Measurements from ENCODE around the gene AK8.

DNA sequence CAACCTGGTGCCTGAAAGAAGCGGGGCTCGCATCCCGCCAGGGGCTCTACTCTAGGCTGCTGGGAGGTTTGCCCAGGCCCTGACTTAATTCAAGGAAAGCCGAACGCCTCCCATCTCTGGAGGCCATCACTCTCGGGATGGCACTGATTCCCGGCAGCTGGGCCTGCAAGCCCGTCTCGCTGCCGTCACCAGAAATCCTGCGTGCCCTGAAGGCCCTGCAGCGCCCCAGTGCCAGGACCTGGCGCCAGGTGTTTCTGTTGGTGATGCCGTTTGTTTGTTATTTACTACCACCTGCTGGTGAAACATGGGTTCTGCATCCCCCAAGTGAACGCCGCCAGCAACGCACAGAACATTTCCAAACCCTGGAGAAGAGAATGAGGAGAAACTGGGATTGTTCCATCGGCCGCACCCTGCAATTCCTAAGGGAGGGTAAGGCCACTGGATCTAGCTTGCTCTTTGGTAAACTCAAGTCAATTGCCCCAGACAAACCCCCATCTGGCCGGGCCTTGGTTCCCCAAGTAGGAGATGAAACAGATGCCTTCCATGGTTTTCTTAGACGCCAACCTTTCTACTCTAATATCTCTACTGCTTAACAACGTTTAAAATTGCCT, 77.9 kb downstream of the AK8 start:
- TF ChIP-seq, protein P1, sequence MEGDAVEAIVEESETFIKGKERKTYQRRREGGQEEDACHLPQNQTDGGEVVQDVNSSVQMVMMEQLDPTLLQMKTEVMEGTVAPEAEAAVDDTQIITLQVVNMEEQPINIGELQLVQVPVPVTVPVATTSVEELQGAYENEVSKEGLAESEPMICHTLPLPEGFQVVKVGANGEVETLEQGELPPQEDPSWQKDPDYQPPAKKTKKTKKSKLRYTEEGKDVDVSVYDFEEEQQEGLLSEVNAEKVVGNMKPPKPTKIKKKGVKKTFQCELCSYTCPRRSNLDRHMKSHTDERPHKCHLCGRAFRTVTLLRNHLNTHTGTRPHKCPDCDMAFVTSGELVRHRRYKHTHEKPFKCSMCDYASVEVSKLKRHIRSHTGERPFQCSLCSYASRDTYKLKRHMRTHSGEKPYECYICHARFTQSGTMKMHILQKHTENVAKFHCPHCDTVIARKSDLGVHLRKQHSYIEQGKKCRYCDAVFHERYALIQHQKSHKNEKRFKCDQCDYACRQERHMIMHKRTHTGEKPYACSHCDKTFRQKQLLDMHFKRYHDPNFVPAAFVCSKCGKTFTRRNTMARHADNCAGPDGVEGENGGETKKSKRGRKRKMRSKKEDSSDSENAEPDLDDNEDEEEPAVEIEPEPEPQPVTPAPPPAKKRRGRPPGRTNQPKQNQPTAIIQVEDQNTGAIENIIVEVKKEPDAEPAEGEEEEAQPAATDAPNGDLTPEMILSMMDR (conservative IDR thresholded peaks at IDR 0.05; ENCODE audit: low read depth, low read length): peak; percentile 87
- TF ChIP-seq RFX5 (IDR thresholded peaks at IDR 0.05; ENCODE audit: low read depth, low read length) (no peak), POLR2A (IDR thresholded peaks at IDR 0.05; ENCODE audit: low read depth, low read length) (no peak), FOS (IDR thresholded peaks at IDR 0.05; ENCODE audit: low read depth, low read length) (no peak)

Data from IMR-90 (cell line).